KOPT-K1 (cell line): ENCODE results near the gene NEU1.

Experiments
- H3K27ac ChIP-seq: fragments of 200-600 bp; sonication (generic); 2 replicates; pipeline ENCODE4 v1.5.1; 2016; ENCODE audit warnings: antibody characterized with exemption, mild to moderate bottlenecking, low read depth, low read length; ENCODE audit not compliant: poor library complexity, severe bottlenecking
- H3K36me3 ChIP-seq: fragments of 200-600 bp; sonication (generic); 2 replicates; pipeline ENCODE4 v1.5.1; 2017; ENCODE audit warnings: antibody characterized with exemption, mild to moderate bottlenecking, low read length, moderate library complexity; ENCODE audit not compliant: insufficient read depth
- H3K9me3 ChIP-seq: fragments of 200-600 bp; sonication (generic); 2 replicates; pipeline ENCODE4 v1.5.1; 2017; ENCODE audit warnings: antibody characterized with exemption, low read length, mild to moderate bottlenecking; ENCODE audit not compliant: insufficient read depth, poor library complexity, severe bottlenecking

NEU1 gene

DNA sequence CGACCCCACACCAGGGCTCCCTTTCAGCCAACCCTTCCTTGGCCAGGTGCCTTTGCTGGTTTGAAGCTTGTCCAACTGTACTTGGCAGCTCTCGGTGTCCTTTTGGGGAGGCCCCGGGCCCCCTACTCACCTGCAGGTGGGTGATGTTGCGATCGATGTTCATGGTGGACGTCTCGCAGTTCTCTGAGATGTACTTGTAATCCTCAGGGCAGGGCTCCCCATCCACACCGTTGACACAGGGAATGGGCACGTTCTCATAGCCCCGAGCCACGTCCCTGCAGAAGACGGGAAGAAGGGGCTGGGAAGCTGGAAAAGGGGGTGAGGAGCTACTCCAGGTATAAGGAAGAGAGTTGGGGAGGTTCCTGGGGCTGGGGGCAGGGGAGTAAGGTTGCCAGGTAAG lies 21.1 kb upstream of the NEU1 start:
- Histone ChIP-seq H3K9me3 (no peaks in the 10 kb centered on the region), H3K27ac (no peak overlapping the region), H3K36me3 (peaks cover 97% of the 10 kb centered on the region)

DNA sequence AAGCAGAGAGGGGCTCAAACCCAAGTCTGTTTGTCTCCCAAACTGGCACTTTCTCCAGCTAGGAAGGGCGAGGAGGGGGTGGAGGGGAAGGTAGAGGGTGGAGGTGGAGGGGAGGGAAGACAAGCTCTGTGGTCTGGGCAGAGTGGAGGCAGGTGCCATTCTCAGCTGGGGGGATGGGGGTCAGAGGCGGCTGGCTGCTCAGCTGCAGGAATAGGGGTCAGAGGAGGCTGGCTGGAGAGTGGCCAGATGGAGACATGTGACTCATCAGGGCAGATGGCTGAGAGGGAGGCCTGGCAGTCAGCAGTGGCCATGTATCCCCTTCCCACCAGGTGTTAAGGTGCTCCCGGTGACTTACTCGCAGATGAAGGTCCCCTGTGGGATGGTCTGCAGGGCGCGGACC lies 19.7 kb upstream of the NEU1 start:
- no peak overlapping the region for H3K27ac ChIP-seq
- no peaks in the 10 kb centered on the region for H3K9me3 ChIP-seq
- H3K36me3 ChIP-seq, result peaks cover 84% of the 10 kb centered on the region

- Histone ChIP-seq H3K27ac (no peak overlapping the region), H3K9me3 (no peaks in the 10 kb centered on the region), H3K36me3 (peaks cover 74% of the 10 kb centered on the region)
These were observed 18.7 kb upstream of the NEU1 start for GRCh38 chr6:31881136-31881859.

DNA sequence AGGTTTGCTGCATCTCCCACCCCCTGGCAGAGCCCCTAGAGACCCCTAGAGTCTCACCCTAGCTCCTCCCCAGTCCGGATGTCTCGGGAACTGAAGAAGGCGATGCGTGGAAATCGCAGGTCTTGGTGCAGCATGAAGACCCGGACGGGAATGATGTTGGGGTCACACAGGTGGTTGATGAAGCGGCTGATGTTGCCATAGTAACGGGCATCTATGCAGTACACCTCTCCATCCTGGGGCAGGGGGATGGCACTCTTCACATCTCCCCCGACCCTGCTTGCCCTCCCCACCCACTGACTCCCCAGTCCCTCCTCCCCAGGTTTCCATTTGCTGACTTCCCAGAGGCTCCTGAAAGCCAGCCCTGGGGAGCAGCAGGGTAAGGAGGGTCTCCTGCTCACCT lies 18.0 kb upstream of the NEU1 start:
- H3K27ac ChIP-seq, result no peak overlapping the region
- H3K36me3 ChIP-seq, result peaks cover 67% of the 10 kb centered on the region
- H3K9me3 ChIP-seq, result no peaks in the 10 kb centered on the region

- H3K27ac ChIP-seq, result no peak overlapping the region
- peaks cover 60% of the 10 kb centered on the region for H3K36me3 ChIP-seq
- no peaks in the 10 kb centered on the region for H3K9me3 ChIP-seq
These were observed 17.3 kb upstream of the NEU1 start for GRCh38 chr6:31879901-31880300.

DNA sequence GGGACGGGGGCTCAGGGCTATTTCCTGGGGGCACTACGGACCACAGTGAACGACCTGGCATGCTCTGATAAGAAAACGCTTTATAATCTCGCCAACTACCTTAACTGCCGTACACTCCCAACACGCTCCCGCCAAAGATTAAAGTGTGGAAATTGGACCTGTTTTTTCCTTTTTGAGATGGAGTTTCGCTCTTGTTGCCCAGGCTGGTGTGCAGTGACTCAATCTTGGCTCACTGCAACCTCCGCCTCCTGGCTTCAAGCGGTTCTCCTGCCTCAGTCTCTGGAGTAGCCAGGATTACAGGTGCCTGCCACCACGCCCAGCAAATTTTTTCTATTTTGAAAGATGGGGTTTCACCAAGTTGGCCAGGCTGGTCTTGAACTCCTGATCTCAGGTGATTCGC lies 16.5 kb upstream of the NEU1 start:
- no peaks in the 10 kb centered on the region for H3K9me3 ChIP-seq
- peaks cover 52% of the 10 kb centered on the region for H3K36me3 ChIP-seq
- H3K27ac ChIP-seq, result no peak overlapping the region

GRCh38 chr6:31878726-31879125 lies 16.1 kb upstream of the NEU1 start, which contains the start of gene SLC44A4:
Gene SLC44A4, minus strand, starts transcription at chr6:31878997. Its CDS starts 17 bp downstream, at chr6:31878980.
- H3K36me3 ChIP-seq, result peaks cover 48% of the 10 kb centered on the region
- H3K9me3 ChIP-seq, result no peaks in the 10 kb centered on the region
- no peak within 1 kb of the TSS for H3K27ac ChIP-seq

GRCh38 chr6:31878222-31878621 lies 15.6 kb upstream of the NEU1 start:
- Histone ChIP-seq H3K36me3 (peaks cover 43% of the 10 kb centered on the region), H3K9me3 (no peaks in the 10 kb centered on the region), H3K27ac (no peak overlapping the region)

DNA sequence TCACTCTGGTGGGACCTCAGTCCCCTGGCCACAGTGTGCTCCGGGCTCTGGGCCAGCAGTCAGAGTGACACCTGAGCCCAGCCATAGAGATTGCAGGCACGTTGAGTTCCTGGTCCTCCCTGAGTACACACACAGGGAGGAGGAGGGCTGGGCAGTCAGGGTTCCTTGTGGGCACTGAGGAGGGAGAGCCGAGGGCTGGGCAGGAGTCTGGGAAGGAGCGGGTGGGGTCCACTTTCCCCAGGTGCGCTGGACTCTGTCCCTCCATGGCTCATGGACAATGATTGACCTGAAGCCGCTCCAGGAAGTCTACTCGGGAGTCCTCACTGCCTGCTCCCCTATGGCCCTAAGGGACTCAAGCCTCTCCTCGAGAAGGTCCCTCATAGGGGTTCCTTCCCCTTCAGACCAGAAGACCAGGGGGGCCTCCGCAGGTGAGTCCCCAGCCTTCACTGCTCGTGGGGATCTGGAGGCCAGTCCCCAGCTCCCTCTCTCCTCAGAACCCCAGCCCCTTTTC lies 15.1 kb upstream of the NEU1 start:
- Histone ChIP-seq H3K9me3 (no peaks in the 10 kb centered on the region), H3K27ac (no peak overlapping the region), H3K36me3 (peaks cover 38% of the 10 kb centered on the region)

DNA sequence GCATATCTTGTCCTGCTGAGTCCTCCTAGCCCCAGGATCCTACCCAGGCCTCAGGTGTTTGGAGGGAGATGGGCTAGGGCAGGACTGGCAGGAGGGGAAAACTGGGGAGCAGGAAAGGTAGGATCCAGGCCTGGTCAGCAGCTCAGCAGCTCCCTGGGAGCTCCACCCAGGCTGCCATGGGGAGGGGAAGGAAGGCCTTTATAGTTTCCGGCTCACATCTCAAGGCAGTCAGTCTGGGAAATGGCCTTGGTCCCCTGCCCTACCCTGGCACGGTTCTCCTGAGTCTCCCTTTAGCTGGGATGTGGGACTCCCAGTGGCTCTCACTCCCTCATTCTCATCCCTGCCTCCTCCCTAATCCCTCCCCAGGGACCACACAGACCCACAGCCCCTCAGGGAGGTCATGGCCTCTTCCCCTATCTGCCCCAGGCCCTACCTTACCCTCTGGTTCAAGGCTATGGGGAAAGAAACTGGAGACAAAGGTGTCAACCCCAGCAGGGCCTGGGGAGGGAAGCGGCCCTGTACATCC lies 14.6 kb upstream of the NEU1 start:
- peaks cover 33% of the 10 kb centered on the region for H3K36me3 ChIP-seq
- no peaks in the 10 kb centered on the region for H3K9me3 ChIP-seq
- H3K27ac ChIP-seq, result no peak overlapping the region

DNA sequence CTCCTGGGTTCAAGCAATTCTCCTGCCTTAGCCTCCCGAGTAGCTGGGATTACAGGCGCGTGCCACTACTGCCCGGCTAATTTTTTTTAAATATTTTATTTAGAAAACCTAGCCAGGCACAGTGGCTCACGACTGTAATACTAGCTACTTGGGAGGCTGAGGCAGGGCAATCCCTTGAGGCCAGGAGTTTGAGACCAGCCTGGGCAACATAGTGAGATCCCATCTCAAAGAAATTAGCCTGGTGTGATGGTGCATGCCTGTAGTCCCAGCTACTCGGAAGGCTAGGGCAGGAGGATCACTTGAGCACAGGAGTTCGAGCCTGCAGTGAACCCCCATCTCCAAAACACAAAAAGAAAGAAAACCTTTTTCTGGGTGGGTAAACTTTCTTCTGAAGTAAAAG lies 13.7 kb upstream of the NEU1 start:
- H3K27ac ChIP-seq, result no peak overlapping the region
- H3K9me3 ChIP-seq, result no peaks in the 10 kb centered on the region
- H3K36me3 ChIP-seq, result peaks cover 24% of the 10 kb centered on the region

DNA sequence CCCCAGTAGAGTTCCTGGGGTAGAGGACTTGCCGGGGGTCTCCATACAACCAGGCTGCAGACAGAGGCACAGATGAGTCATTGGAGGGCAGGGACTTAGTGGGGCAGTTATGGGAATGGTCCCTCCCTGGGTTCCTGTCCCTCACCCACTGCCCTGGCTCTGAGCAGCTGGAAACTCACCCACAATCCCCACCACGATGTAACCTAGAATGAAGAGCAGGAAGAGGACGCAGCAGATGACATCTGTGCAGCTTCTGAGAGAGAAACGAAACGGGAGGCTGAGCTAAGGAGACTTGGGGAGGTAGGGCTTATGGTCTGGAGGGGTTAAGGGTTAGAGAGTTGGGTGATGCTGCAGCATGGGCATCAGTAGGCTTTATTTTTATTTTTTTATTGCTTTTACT lies 13.3 kb upstream of the NEU1 start:
- peaks cover 19% of the 10 kb centered on the region for H3K36me3 ChIP-seq
- no peak overlapping the region for H3K27ac ChIP-seq
- H3K9me3 ChIP-seq, result no peaks in the 10 kb centered on the region

GRCh38 chr6:31874836-31875572 lies 12.4 kb upstream of the NEU1 start:
- Histone ChIP-seq H3K36me3 (peaks cover 11% of the 10 kb centered on the region), H3K27ac (no peak overlapping the region), H3K9me3 (no peaks in the 10 kb centered on the region)

DNA sequence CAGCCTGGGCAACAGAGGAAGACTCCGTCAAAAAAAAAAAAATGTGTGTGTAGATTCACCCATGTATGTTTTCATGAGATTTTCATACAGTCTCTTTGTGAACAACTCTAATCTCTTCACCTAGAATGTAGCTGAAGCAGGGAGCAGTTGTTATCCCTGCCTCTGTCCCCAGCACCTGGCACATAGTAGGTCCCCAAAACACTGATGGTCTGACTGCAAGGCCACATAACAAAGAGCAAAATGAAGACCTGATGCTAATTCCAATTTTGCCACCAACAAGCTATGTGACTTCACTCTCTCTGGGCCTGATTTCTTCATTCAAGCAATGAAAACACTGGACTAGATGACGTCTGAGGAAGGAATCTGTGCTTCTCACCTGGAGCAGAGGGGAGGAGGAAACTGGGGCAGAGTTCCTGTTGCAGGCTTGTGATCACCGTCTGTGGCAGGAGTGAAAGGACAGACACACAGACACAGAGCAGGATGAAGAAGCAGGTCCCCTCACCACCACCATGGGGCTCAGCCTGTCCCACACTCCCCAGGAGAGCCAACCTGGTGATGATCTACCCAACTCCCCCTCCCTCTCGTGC lies 11.6 kb upstream of the NEU1 start:
- H3K9me3 ChIP-seq, result no peaks in the 10 kb centered on the region
- no peak overlapping the region for H3K27ac ChIP-seq

GRCh38 chr6:31871046-31871659 lies 8.5 kb upstream of the NEU1 start:
- no peaks in the 10 kb centered on the region for H3K36me3 ChIP-seq
- no peak overlapping the region for H3K27ac ChIP-seq
- no peaks in the 10 kb centered on the region for H3K9me3 ChIP-seq

More for the DNA sequence above, 11.6 kb upstream of the NEU1 start:
- peaks cover 2% of the 10 kb centered on the region for H3K36me3 ChIP-seq
